HG03558 (cell line): Measurements from ENCODE around the gene SLC8A1.

Experiments
- ATAC-seq: cut with Tn5 transposase; IDR thresholded peaks from one replicate; pipeline ENCODE4 v1.9.1; 2021; ENCODE audit warnings: moderate number of reproducible peaks; ENCODE audit not compliant: unreplicated experiment; ENCODE audit errors: extremely low read depth

Gene SLC8A1

GRCh38 chr2:40451918-40452605 lies at the start of gene SLC8A1:
SLC8A1 (minus strand) TSS chr2:40452090.
- no peak for ATAC-seq

DNA sequence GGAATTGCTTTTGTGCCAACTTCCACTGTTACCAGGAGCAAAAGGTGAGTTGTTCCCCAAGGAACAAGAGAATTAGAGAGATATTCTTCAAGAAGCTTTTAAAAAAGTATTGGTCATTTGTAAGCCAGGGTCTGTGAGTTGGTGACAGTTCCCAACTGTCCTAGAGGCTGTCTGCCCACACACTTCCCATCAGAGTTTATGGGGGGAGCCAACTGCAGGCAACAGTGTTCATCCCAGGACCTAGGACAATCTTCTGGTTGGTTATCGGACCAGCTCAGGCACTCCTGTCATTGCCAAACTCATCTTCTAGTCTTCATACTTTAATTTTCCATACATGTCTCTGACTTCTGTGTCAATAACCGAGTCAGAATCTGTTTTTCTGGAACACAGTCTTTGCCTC lies 47.5 kb upstream of the SLC8A1 start:
- ATAC-seq = no peak

DNA sequence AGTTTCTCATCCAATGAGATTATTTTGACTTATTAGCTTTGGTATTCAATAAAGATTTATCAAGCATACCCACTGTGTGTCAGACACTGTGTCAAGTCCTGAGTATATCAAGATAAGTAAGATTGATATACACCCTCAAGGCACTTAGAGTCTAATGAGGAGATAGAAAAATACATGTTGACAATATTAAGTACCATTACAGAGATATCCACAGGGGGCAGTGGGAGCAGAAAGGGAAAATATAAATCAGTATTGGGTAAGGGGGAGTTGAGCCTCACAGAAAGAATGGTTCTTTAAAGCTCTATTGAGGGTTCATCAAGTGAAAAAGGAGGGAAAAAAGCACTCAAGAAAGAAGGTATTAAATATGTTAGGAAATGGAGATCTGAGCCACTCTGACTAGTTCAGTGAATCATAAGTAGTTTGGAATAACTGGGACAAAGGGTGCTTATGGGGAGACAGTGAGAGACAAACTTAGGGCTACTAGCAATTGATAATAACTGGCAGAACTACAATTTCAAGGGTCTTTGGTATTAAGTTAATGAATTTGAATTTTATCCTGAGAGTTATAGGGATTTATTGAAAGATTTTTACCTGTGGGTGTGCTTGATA lies 45.5 kb upstream of the SLC8A1 start:
- ATAC-seq = no peak

GRCh38 chr2:40489678-40489960 lies 37.7 kb upstream of the SLC8A1 start:
- ATAC-seq = no peak

DNA sequence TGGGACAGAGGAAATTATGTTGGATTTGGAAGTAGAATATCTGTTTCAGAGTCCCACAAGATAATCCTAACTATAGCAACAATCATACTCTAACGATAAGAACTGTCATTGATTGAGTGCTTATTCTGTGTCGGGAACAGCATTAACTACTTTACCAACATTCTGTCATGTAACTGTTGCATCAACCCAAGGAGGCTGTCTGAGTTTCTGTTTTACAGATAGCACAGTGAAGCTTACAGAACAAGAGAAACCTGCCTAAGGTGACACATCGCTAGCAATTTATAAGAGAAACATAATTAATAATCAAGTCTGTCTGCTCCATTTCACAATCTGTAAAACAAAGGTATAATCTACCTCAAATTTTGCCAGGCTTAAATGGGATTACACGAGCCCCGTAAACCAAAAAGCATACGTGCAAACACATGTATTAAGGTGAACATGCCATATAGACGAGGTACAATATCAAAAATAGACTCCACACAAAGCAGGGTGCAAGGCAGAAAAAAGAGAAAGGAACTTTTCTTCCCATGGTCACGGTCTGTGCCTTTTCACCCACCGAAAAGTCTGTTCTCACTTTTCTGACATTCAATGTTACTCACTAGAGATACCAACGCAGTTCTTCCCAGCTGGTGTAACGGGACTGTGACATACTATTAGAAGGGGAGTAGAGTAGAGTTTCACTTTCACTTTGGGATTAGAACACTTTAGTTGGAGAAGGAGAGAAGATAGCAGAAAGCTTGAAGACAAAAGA lies 37.2 kb upstream of the SLC8A1 start:
- ATAC-seq = peak; percentile 52

GRCh38 chr2:40488101-40488601 lies 36.3 kb upstream of the SLC8A1 start:
- ATAC-seq = no peak

DNA sequence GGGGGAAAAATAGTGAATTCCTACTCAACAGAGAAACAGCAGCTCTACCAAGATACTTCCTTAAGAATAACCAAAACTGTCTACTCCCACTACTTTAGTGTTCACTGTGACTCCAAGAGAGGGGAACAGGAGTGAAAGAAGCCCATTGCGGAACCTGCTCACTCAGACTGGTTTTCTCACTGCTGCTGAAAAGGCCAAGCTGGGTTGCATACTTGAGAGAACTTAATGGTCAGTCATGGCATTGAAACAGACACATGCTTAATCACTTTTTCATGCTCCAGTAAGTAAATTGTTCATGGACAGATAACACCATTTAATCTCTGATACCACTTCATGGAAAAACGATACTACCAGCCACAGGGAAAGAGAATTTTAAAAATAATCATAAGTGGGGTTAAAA lies 35.7 kb upstream of the SLC8A1 start:
- no peak for ATAC-seq

GRCh38 chr2:40485854-40486253 lies 34.0 kb upstream of the SLC8A1 start:
- ATAC-seq = no peak

GRCh38 chr2:40485318-40485717 lies 33.4 kb upstream of the SLC8A1 start:
- no peak for ATAC-seq

DNA sequence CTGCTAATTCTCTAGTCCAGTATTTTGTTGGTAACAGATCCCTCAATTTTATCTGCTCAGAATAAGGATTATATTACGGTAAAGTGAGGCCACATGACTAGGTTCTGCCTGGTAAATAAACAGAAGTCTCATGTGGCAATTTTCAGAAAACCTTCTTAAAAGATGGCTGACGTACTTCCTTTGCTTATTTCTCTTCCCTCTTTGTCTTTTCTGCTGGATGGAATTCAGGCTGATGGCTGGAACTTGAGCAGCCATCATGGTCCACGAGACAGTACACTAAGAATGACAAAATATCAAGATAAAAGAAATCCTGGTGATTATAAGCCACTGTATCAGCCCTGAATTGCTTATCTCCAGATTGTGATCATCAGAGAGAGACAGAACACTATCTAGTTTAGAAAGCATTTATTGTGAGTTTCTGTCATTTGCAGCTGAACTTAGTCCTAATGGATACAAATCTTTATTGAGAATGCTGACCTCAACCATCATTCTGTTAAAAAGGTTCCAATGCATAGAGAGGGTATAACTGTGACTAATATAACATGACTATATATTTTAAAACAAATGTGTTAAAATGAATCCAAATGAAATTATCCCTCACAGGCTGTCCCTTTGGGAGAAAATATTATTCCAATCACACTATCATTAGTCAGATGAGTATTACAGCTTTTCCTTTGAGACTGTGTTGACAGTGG lies 31.8 kb upstream of the SLC8A1 start:
- no peak for ATAC-seq

DNA sequence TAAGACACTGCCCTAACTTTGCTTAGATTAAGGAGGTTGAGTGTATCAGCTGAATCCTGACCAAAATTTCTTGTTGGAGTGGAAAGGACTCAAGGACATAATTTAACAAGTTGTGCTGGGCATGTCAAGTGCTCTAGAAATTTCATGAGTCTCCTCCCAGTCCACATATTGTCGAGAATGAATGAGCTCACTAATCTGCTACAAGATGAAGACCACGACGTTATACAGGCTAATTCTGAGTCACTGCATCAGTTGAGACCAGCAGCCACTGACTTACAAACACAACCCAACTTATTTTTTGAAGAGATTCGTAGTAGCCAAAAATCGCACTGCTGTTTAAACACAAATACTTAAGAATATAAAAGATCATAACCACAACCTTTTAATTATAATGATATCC lies 28.7 kb upstream of the SLC8A1 start:
- ATAC-seq = no peak

GRCh38 chr2:40480073-40480472 lies 28.2 kb upstream of the SLC8A1 start:
- ATAC-seq = no peak

DNA sequence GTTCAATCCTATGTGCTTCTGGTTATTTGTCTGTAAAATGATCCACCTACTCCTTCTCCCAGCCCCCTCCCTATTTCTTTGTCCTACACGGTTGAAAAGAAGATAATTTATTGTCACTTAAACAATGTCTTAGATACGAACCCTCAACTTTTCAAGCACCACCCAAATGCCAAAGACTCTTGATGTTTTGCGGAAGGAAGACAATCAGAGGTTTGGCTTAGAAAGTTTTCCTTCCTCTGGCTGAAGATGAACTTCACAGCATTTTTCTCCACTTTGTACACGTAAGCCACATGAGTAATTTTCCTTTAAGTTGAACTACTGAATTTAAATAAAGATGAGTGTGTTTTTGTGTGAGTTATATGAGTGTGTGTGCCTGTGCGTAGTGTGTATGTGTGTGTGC lies 25.5 kb upstream of the SLC8A1 start:
- no peak for ATAC-seq

DNA sequence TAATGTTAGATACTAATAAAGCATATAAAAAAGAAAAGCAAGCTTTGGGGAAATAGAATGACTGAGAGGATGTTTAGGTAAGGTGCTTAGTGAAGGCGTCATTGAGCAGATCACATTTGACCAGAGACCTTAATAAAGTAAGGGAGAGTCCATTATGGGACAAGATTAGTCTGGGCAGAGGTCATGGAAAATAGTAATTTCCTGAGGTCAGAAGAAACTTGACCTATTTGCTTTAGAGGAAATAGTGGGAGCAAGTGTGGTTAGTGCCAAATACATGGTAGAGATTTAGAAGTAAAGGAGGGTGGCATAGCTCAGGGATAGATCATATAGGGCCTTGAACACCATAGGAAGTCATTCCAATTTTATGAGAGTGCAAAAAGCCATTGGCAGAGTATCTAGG lies 24.5 kb upstream of the SLC8A1 start:
- no peak for ATAC-seq

- no peak for ATAC-seq
Measured at GRCh38 chr2:40474306-40474705, 22.4 kb upstream of the SLC8A1 start.

- no peak for ATAC-seq
Measured at GRCh38 chr2:40471866-40472265, 20.0 kb upstream of the SLC8A1 start.

GRCh38 chr2:40470822-40471813 lies 19.2 kb upstream of the SLC8A1 start:
- no peak for ATAC-seq

GRCh38 chr2:40466935-40467572 lies 15.2 kb upstream of the SLC8A1 start:
- no peak for ATAC-seq

DNA sequence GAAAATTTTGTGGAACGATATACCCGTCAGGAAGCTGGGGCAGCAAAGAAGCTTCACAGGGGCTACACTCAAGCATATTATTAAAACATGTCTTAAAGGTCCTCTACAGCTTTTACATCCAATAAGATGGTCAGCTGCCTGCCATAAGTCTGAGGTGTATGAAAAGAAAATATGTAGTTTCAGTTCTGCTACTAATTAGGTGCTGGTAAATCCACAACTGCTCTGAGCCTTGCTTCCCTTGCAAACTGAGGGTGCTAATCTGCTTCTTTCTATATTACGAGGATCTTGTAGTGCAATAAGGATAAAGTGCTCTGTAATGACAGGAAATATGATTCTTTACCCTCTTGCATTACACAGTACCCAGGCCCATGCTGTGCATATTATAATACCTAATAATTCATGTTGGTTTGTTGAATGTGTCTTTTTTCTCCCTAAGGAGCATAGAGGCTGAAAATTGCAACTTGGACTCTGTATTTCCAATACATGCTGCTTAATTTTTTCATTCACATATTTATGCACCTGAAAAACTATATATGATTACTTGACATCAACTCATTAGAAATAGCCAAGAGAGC lies 14.5 kb upstream of the SLC8A1 start:
- ATAC-seq = no peak
